ENCODE measurements around the gene USP47.

GRCh38 chr11:11937957-11938356, 96.2 kb downstream of the USP47 start:
- no peak for TF ChIP-seq CTCF (conservative IDR thresholded peaks at IDR 0.05; ENCODE audit: low read depth, low read length)
- TF ChIP-seq EZH2 (IDR thresholded peaks at IDR 0.05; ENCODE audit: borderline replicate concordance, low read depth, low read length, poor library complexity, severe bottlenecking) = no peak
